ENCODE measurements around the gene HOXD8. TPM values are rescaled to one million over a fixed set of nuclear protein-coding genes. Genes with fewer than 3 reads are reported as not detected.

The HOXD8 gene
- polyA plus RNA-seq, 1 of the 3 experiments (the other 2 are of a cell fraction) = 6.4 TPM

- TF ChIP-seq USF1 (IDR thresholded peaks at IDR 0.05; ENCODE audit: borderline replicate concordance, low read depth) = no peak
Observed at GRCh38 chr2:176134035-176134434, 4.5 kb downstream of the HOXD8 start (continued).

- Histone ChIP-seq H4K20me1 (ENCODE audit: insufficient read depth) (no peaks in the 10 kb centered on the region), H3K36me3 (replicated peaks in 1 of 2; ENCODE audit: control insufficient read depth in 1 of 2, insufficient read depth in 2 of 2, low read length in 1 of 2) (no peaks in the 10 kb centered on the region), H3K79me2 (ENCODE audit: insufficient read depth) (peaks cover 44% of the 10 kb centered on the region), H3K9me3 (no peaks in the 10 kb centered on the region), H3K4me2 (peak overlapping the region; percentile 96), H3K9me2 (no peaks in the 10 kb centered on the region), H3K27ac (ENCODE audit: low read depth in 2 of 2, low read length in 1 of 2) (peak overlapping the region; percentile 63 to 92), H3K9ac (peak overlapping the region; percentile 94; the same call in 1 of the 2 replicates), H3K4me3 (ENCODE audit: low read depth in 2 of 2, low read length in 1 of 2) (no peak overlapping the region), H3K4me1 (ENCODE audit: control insufficient read depth in 1 of 2, insufficient read depth in 2 of 2, low read depth in 1 of 2, low read length in 1 of 2) (peaks cover 30 to 52% of the 10 kb centered on the region in 2 experiments), H3F3A (replicated peaks; ENCODE audit: insufficient read depth) (peaks cover 40% of the 10 kb centered on the region), H2AFZ (ENCODE audit: low read depth) (no peak overlapping the region; the same call in 1 of the 2 replicates), H3K27me3 (ENCODE audit: insufficient read depth) (no peaks in the 10 kb centered on the region)
- DNase-seq = no peak
- CTCF ChIA-PET = interaction anchor here (0.8 to 26.1 kb wide), 8 partner anchors 11 to 1014 kb away, joined by 3 to 1047 read pairs (median 20); partner anchors contain the start of gene HOXD9
- POLR2A ChIA-PET = interaction anchor here (2.2 to 6.3 kb wide), 2 partner anchors 419 to 439 kb away, joined by 10 to 34 read pairs; no protein-coding TSS in a partner anchor
- no peak for TF ChIP-seq TAF1 (IDR thresholded peaks at IDR 0.05; ENCODE audit: borderline replicate concordance, low read depth, low read length)
- TF ChIP-seq FOXJ3 (CRISPR knock-in tag; IDR thresholded peaks at IDR 0.05) = no peak
- no peak; the same call in 1 of the 2 replicates for TF ChIP-seq PBX3 (IDR thresholded peaks at IDR 0.05)
- no peak for TF ChIP-seq EZH2phosphoT487 (IDR thresholded peaks at IDR 0.05; ENCODE audit: borderline replicate concordance, low read depth)
- peak; percentile 30; the same call in 1 of the 2 replicates for TF ChIP-seq RFX5 (IDR thresholded peaks at IDR 0.05; ENCODE audit: low read length)
- TF ChIP-seq SIN3A (IDR thresholded peaks at IDR 0.05; ENCODE audit: borderline replicate concordance, low read depth, low read length) = no peak
- TF ChIP-seq USF2 (IDR thresholded peaks at IDR 0.05; ENCODE audit: borderline replicate concordance, low read depth, low read length) = no peak
- TF ChIP-seq POLR2AphosphoS5 (IDR thresholded peaks at IDR 0.05; ENCODE audit: low read depth, low read length) = no peak
- TF ChIP-seq NRF1 (IDR thresholded peaks at IDR 0.05; ENCODE audit: low read depth, low read length) = no peak
- TF ChIP-seq CTCF (IDR thresholded peaks at IDR 0.05) = peak; percentile 27
- TF ChIP-seq EP300 (IDR thresholded peaks at IDR 0.05; ENCODE audit: borderline replicate concordance in 1 of 2, low read depth in 1 of 2, low read length in 1 of 2) = peak in 1 of 2 experiments; percentile 83; a peak in 2 of 4 replicates
- TF ChIP-seq MXI1 (IDR thresholded peaks at IDR 0.05; ENCODE audit: low read depth, low read length) = peak; percentile 41; the same call in 1 of the 2 replicates
- TF ChIP-seq REST (IDR thresholded peaks at IDR 0.05; ENCODE audit: low read depth, low read length) = no peak
- peak; percentile 68 for TF ChIP-seq RAD21 (IDR thresholded peaks at IDR 0.05; ENCODE audit: low read length)
- no peak for TF ChIP-seq FOSL2 (IDR thresholded peaks at IDR 0.05; ENCODE audit: borderline replicate concordance, low read depth)
- TF ChIP-seq TEAD4 (IDR thresholded peaks at IDR 0.05; ENCODE audit: borderline replicate concordance, insufficient read depth) = no peak; the same call in 1 of the 2 replicates
- no peak for TF ChIP-seq ELF1 (IDR thresholded peaks at IDR 0.05)
- no peak for TF ChIP-seq RXRA (IDR thresholded peaks at IDR 0.05; ENCODE audit: borderline replicate concordance, low read depth)
- no peak for TF ChIP-seq FOXM1 (IDR thresholded peaks at IDR 0.05; ENCODE audit: low read depth)
- TF ChIP-seq NFIC (IDR thresholded peaks at IDR 0.05; ENCODE audit: borderline replicate concordance) = peak; percentile 15; the same call in 1 of the 2 replicates
- TF ChIP-seq RCOR1 (IDR thresholded peaks at IDR 0.05; ENCODE audit: low read length) = peak; percentile 76
- TF ChIP-seq MAX (IDR thresholded peaks at IDR 0.05; ENCODE audit: low read depth) = no peak
- no peak for TF ChIP-seq GATA2 (CRISPR knock-in tag; IDR thresholded peaks at IDR 0.05)
Observed at GRCh38 chr2:176135035-176135440, 5.5 kb downstream of the HOXD8 start.

Data from SK-N-SH (cell line).